22Rv1 (cell line): Measurements from ENCODE around the gene RTKN.

Source experiments
- ZFX ChIP-seq: fragments of 450-650 bp; IDR thresholded peaks from 2 replicates; pipeline ENCODE4 v1.6.1; 2017; ENCODE audit warnings: antibody characterized with exemption, borderline replicate concordance
- TF ChIP-seq, protein P1 (sequence below): fragments of 450-650 bp; IDR thresholded peaks from 2 replicates; pipeline ENCODE4 v1.5.1; 2017; ENCODE audit warnings: mild to moderate bottlenecking

DNA sequence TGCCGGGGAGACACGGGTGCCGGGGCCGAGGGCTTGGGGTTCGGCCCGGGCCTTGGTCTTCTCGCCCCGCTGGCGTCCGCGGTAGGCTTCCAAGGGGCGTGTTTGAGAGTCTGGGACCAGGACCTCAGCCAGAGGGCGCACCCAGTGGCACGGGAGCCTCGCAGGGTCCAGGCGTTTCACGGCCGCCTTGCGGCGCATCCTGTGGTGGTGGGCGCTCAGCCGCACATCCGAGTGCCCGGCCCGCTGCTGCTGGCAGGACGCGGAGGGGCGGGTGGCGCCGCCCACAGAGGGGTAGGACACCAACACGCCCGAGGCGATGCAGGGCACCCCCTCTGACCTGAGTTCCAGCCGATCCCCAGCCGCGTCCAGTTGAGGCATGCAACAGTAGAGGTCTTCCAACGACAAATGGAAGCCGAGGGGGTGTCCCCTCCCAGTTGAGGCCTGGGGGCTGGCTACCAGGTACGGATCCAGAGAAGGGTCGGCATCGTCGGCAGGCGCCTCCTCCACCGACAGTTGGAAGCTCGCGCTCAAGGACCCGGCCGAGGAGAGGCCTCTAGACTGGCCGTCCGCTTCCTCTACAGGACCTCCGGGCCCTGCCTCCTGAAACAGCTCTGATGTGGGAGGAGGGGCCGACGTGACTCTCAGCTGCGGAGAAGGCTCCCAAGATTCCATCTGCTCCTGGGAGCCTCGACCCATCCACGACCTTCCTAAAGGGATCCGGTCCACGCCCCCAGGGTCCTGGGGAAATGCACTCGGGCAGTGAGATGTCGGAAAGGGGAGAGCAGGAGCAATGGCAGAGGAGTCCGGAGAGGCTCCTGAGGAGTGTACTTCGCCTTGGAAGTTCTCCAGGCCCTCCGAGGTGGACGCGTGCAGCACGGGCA lies 26.6 kb downstream of the RTKN start:
- TF ChIP-seq, protein P1, sequence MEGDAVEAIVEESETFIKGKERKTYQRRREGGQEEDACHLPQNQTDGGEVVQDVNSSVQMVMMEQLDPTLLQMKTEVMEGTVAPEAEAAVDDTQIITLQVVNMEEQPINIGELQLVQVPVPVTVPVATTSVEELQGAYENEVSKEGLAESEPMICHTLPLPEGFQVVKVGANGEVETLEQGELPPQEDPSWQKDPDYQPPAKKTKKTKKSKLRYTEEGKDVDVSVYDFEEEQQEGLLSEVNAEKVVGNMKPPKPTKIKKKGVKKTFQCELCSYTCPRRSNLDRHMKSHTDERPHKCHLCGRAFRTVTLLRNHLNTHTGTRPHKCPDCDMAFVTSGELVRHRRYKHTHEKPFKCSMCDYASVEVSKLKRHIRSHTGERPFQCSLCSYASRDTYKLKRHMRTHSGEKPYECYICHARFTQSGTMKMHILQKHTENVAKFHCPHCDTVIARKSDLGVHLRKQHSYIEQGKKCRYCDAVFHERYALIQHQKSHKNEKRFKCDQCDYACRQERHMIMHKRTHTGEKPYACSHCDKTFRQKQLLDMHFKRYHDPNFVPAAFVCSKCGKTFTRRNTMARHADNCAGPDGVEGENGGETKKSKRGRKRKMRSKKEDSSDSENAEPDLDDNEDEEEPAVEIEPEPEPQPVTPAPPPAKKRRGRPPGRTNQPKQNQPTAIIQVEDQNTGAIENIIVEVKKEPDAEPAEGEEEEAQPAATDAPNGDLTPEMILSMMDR: no peak
- TF ChIP-seq ZFX: no peak
